Neural cell (in vitro differentiated cells): ENCODE measurements around the gene NTHL1. TPM values are rescaled to one million over a fixed set of nuclear protein-coding genes. Genes with fewer than 3 reads are reported as not detected.

Experiments used
- H2AFZ ChIP-seq: fragments of 200-600, 300-800 bp; sonication (generic), shearing (Covaris generic); 2 replicates; pipeline ENCODE4 v1.6.0; 2014; ENCODE audit warnings: low read depth, mild to moderate bottlenecking, antibody characterized with exemption, low read length, moderate library complexity
- H3F3A ChIP-seq: fragments of 200-600 bp; shearing (Covaris generic); 2 replicates; pipeline ENCODE4 v1.6.1; 2016; ENCODE audit warnings: mild to moderate bottlenecking, moderate library complexity, mixed read lengths, antibody characterized with exemption, low read length; ENCODE audit not compliant: insufficient read depth, poor library complexity, severe bottlenecking
- H3K27ac ChIP-seq: fragments of 200-600, 300-800 bp; sonication (generic), shearing (Covaris generic); 2 replicates; pipeline ENCODE4 v1.5.1; 2014; ENCODE audit warnings: mild to moderate bottlenecking, low read length, moderate library complexity
- H3K27me3 ChIP-seq: fragments of 300-800, 200-600 bp; sonication (generic), shearing (Covaris generic); 2 replicates; pipeline ENCODE4 v1.6.0; 2014; ENCODE audit warnings: mild to moderate bottlenecking, low read depth, low read length, moderate library complexity; ENCODE audit not compliant: insufficient read depth
- H3K36me3 ChIP-seq: fragments of 300-800, 200-600 bp; sonication (generic), shearing (Covaris generic); 2 replicates; pipeline ENCODE4 v1.5.1; 2014; ENCODE audit warnings: mild to moderate bottlenecking, antibody characterized with exemption, low read length, moderate library complexity; ENCODE audit not compliant: insufficient read depth
- H3K4me2 ChIP-seq: fragments of 300-800, 200-600 bp; sonication (generic), shearing (Covaris generic); 2 replicates; pipeline ENCODE4 v1.6.0; 2014; ENCODE audit warnings: mild to moderate bottlenecking, low read length
- H3K4me3 ChIP-seq: fragments of 300-800, 200-600 bp; sonication (generic), shearing (Covaris generic); 2 replicates; pipeline ENCODE4 v1.5.1; 2014; ENCODE audit warnings: mild to moderate bottlenecking, low read length, moderate library complexity
- H3K79me2 ChIP-seq: fragments of 200-600 bp; shearing (Covaris generic); replicated peaks from 2 replicates; pipeline ENCODE4 v1.6.0; 2014; ENCODE audit warnings: mild to moderate bottlenecking, low read length, moderate library complexity; ENCODE audit not compliant: insufficient read depth
- H3K9ac ChIP-seq: fragments of 300-800, 200-600 bp; sonication (generic), shearing (Covaris generic); 2 replicates; pipeline ENCODE4 v1.6.1; 2016; ENCODE audit warnings: mild to moderate bottlenecking, low read length, mixed read lengths
- H3K9me2 ChIP-seq: fragments of 200-600 bp; shearing (Covaris generic); 2 replicates; pipeline ENCODE4 v1.6.1; 2016; ENCODE audit warnings: mild to moderate bottlenecking, low read length, mixed read lengths; ENCODE audit not compliant: insufficient read depth
- H3K9me3 ChIP-seq: fragments of 200-600, 300-800 bp; sonication (generic), shearing (Covaris generic); 2 replicates; pipeline ENCODE4 v1.6.1; 2016; ENCODE audit warnings: mild to moderate bottlenecking, mixed run types, low read length, moderate library complexity, mixed read lengths
- H4K20me1 ChIP-seq: fragments of 200-600 bp; shearing (Covaris generic); 2 replicates; pipeline ENCODE4 v1.6.1; 2016; ENCODE audit warnings: mild to moderate bottlenecking, mixed run types; ENCODE audit not compliant: insufficient read depth
- EP300 ChIP-seq: fragments of 450-650 bp; conservative IDR thresholded peaks from 2 replicates; pipeline ENCODE4 v1.6.1; 2014; ENCODE audit warnings: antibody characterized with exemption, mild to moderate bottlenecking, moderate library complexity; ENCODE audit not compliant: poor library complexity, severe bottlenecking
- EZH2 ChIP-seq: fragments of 200-600, 300-800 bp; shearing (Covaris generic), sonication (generic); IDR thresholded peaks from 2 replicates; pipeline ENCODE4 v1.6.1; 2014; ENCODE audit warnings: antibody characterized with exemption, low read length, borderline replicate concordance, mild to moderate bottlenecking; ENCODE audit not compliant: insufficient read depth, poor library complexity, severe bottlenecking
- MXI1 ChIP-seq: fragments of 450-650 bp; conservative IDR thresholded peaks from 2 replicates; pipeline ENCODE4 v1.6.1; 2014; ENCODE audit warnings: antibody characterized with exemption, mild to moderate bottlenecking; ENCODE audit not compliant: poor library complexity, severe bottlenecking
- POLR2AphosphoS5 ChIP-seq: IDR thresholded peaks from 2 replicates; pipeline ENCODE4 v1.6.1; 2012
- RAD21 ChIP-seq: fragments of 450-650 bp; conservative IDR thresholded peaks from 2 replicates; pipeline ENCODE4 v1.6.1; 2014; ENCODE audit warnings: antibody characterized with exemption, mild to moderate bottlenecking, moderate library complexity
- SMC3 ChIP-seq: fragments of 450-650 bp; conservative IDR thresholded peaks from 2 replicates; pipeline ENCODE4 v1.6.1; 2014; ENCODE audit warnings: antibody characterized with exemption, mild to moderate bottlenecking, moderate library complexity; ENCODE audit not compliant: poor library complexity
- TAF1 ChIP-seq: IDR thresholded peaks from 2 replicates; pipeline ENCODE4 v1.6.1; 2012; ENCODE audit warnings: low read depth
- polyA plus RNA-seq: library from polyadenylated mRNA; depleted of rRNA; stranded (reverse); fragments of >200 nt; gene quantifications from 2 replicates; pipeline ENCODE4 v1.2.3, GENCODE V29; 2014
- TF ChIP-seq, protein P1 (sequence below): IDR thresholded peaks from 2 replicates; pipeline ENCODE4 v1.6.1; 2012; ENCODE audit warnings: borderline replicate concordance
- TF ChIP-seq, protein P2 (sequence below): fragments of 450-650 bp; IDR thresholded peaks from 2 replicates; pipeline ENCODE4 v1.5.1; 2014; ENCODE audit warnings: antibody characterized with exemption, mild to moderate bottlenecking, moderate library complexity; ENCODE audit not compliant: poor library complexity, severe bottlenecking

Gene NTHL1
- polyA plus RNA-seq, 1 donor from 2014 or later, result 43.1 TPM

DNA sequence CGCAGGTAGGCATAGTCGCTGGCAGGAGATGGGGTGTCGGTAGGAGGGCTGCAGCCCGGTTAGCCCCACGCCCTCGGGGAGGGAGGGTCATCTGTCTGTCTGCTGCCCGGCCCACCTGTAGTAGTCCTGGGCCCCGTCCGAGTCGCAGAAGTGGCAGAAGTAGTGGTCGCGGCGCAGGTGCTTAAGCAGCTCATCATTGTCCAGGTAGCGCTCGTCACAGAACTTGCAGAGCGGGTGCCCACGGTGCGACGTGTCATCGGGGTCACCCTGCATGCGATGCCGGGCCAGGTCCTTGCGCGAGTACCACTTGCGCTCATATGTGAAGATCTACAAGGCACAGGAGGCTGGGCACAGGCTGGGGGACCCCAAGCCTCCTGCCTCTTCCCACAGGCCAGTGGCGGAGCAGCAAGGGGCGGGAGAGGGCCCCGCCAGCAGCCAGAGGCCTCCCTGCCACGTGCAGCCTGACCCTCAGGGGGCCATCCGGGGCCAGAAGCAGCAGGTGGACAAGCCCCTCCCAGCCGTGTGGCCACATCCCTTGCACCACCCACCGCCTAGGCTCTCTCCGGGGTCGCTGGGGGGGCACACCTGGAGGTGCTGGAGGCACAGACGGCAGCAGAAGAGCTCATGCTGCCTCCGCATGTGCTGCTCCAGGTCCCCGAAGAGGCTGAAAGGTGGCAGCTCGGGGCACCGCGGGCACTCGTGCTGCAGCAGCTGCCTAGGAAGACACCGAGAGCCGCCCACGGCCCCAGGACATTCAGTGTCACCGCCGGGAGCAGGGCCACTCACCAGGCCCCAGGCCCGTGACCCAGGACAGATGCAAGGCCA is 45.0 kb downstream of the NTHL1 start:
- Histone ChIP-seq H3K79me2 (peaks cover 23% of the 10 kb centered on the region), H4K20me1 (no peaks in the 10 kb centered on the region), H3K4me2 (no peak overlapping the region)

GRCh38 chr16:2001456-2002355 is 45.9 kb downstream of the NTHL1 start:
- TF ChIP-seq EP300 (no peak), SMC3 (no peak), RAD21 (no peak), MXI1 (no peak), TAF1 (no peak), POLR2AphosphoS5 (no peak), EZH2 (no peak)
- TF ChIP-seq, protein P1, sequence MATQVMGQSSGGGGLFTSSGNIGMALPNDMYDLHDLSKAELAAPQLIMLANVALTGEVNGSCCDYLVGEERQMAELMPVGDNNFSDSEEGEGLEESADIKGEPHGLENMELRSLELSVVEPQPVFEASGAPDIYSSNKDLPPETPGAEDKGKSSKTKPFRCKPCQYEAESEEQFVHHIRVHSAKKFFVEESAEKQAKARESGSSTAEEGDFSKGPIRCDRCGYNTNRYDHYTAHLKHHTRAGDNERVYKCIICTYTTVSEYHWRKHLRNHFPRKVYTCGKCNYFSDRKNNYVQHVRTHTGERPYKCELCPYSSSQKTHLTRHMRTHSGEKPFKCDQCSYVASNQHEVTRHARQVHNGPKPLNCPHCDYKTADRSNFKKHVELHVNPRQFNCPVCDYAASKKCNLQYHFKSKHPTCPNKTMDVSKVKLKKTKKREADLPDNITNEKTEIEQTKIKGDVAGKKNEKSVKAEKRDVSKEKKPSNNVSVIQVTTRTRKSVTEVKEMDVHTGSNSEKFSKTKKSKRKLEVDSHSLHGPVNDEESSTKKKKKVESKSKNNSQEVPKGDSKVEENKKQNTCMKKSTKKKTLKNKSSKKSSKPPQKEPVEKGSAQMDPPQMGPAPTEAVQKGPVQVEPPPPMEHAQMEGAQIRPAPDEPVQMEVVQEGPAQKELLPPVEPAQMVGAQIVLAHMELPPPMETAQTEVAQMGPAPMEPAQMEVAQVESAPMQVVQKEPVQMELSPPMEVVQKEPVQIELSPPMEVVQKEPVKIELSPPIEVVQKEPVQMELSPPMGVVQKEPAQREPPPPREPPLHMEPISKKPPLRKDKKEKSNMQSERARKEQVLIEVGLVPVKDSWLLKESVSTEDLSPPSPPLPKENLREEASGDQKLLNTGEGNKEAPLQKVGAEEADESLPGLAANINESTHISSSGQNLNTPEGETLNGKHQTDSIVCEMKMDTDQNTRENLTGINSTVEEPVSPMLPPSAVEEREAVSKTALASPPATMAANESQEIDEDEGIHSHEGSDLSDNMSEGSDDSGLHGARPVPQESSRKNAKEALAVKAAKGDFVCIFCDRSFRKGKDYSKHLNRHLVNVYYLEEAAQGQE, result no peak
- TF ChIP-seq, protein P2, sequence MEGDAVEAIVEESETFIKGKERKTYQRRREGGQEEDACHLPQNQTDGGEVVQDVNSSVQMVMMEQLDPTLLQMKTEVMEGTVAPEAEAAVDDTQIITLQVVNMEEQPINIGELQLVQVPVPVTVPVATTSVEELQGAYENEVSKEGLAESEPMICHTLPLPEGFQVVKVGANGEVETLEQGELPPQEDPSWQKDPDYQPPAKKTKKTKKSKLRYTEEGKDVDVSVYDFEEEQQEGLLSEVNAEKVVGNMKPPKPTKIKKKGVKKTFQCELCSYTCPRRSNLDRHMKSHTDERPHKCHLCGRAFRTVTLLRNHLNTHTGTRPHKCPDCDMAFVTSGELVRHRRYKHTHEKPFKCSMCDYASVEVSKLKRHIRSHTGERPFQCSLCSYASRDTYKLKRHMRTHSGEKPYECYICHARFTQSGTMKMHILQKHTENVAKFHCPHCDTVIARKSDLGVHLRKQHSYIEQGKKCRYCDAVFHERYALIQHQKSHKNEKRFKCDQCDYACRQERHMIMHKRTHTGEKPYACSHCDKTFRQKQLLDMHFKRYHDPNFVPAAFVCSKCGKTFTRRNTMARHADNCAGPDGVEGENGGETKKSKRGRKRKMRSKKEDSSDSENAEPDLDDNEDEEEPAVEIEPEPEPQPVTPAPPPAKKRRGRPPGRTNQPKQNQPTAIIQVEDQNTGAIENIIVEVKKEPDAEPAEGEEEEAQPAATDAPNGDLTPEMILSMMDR, result no peak

More for the DNA sequence above, 45.0 kb downstream of the NTHL1 start:
- Histone ChIP-seq H3K27me3 (no peaks in the 10 kb centered on the region), H3K9me2 (no peaks in the 10 kb centered on the region), H3K36me3 (no peaks in the 10 kb centered on the region), H2AFZ (no peak overlapping the region), H3K27ac (no peak overlapping the region), H3K9me3 (no peaks in the 10 kb centered on the region), H3K9ac (no peak overlapping the region), H3F3A (no peaks in the 10 kb centered on the region), H3K4me3 (no peak overlapping the region)
- no peak for TF ChIP-seq EP300
- TF ChIP-seq, protein P2, result no peak
- TF ChIP-seq MXI1, result no peak

More at GRCh38 chr16:2001456-2002355, 45.9 kb downstream of the NTHL1 start:
- no peaks in the 10 kb centered on the region for H3K9me3 ChIP-seq
- no peak overlapping the region for H3K9ac ChIP-seq
- H3K27me3 ChIP-seq, result no peaks in the 10 kb centered on the region
- no peaks in the 10 kb centered on the region for H3K9me2 ChIP-seq
- H3K79me2 ChIP-seq, result peaks cover 13% of the 10 kb centered on the region
- H3F3A ChIP-seq, result no peaks in the 10 kb centered on the region
- H3K27ac ChIP-seq, result no peak overlapping the region
- H4K20me1 ChIP-seq, result no peaks in the 10 kb centered on the region
- no peak overlapping the region for H3K4me2 ChIP-seq
- no peaks in the 10 kb centered on the region for H3K36me3 ChIP-seq
- no peak overlapping the region for H3K4me3 ChIP-seq
- no peak overlapping the region for H2AFZ ChIP-seq
